IMR-90 (cell line): ENCODE measurements around the gene NCAM1.

Source experiments
- NFE2L2 ChIP-seq: fragments of 150-350 bp; IDR thresholded peaks from 2 replicates; pipeline ENCODE4 v1.6.1; 2016; ENCODE audit warnings: low read depth, mild to moderate bottlenecking, low read length
- RAD21 ChIP-seq: IDR thresholded peaks from 2 replicates; pipeline ENCODE4 v1.6.1; 2012; ENCODE audit warnings: low read length, improper control_type of control experiment
- TF ChIP-seq, protein P1 (sequence below): conservative IDR thresholded peaks from 2 replicates; pipeline ENCODE4 v1.5.1; 2012; ENCODE audit warnings: mild to moderate bottlenecking, low read depth, low read length, improper control_type of control experiment

DNA sequence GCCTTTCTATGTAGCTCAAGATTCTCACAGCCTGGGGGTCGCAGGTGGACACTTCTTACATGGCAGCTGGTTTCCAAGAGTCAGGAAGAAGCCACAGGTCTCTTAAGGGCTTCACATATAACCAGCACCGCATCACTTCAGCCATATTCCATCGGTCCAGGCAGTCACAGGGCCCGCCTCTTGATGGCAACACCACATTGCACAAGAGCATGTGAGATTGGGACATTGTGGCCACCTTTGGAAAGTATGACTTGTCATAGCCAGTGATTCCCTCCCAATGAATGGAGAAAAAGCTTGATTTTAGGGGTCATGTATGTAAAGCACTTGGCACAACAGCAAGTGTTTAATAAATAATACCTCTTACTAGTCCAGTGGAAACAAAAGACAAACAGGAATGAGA is 98.3 kb downstream of the NCAM1 start:
- TF ChIP-seq NFE2L2: no peak
- TF ChIP-seq RAD21: no peak
- TF ChIP-seq, protein P1, sequence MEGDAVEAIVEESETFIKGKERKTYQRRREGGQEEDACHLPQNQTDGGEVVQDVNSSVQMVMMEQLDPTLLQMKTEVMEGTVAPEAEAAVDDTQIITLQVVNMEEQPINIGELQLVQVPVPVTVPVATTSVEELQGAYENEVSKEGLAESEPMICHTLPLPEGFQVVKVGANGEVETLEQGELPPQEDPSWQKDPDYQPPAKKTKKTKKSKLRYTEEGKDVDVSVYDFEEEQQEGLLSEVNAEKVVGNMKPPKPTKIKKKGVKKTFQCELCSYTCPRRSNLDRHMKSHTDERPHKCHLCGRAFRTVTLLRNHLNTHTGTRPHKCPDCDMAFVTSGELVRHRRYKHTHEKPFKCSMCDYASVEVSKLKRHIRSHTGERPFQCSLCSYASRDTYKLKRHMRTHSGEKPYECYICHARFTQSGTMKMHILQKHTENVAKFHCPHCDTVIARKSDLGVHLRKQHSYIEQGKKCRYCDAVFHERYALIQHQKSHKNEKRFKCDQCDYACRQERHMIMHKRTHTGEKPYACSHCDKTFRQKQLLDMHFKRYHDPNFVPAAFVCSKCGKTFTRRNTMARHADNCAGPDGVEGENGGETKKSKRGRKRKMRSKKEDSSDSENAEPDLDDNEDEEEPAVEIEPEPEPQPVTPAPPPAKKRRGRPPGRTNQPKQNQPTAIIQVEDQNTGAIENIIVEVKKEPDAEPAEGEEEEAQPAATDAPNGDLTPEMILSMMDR: no peak
